Spinal cord (tissue), 10 donors: ENCODE measurements around the gene STOML1. TPM values are rescaled to one million over a fixed set of nuclear protein-coding genes. Genes with fewer than 3 reads are reported as not detected.

Source experiments
- DNase-seq, 6 donors: peaks; one replicate each; pipeline versions ENCODE4 v3.0.0 to v3.0.0-alpha.2; 2013 to 2015; ENCODE audit warnings: low spot score in 6 of 6, low read depth in 4 of 6
- H3K27ac ChIP-seq: one replicate; pipeline ENCODE4 v1.5.1; 2013; ENCODE audit warnings: low read depth, low read length, control low read depth
- H3K27me3 ChIP-seq: one replicate; pipeline ENCODE4 v1.6.1; 2013; ENCODE audit warnings: low read length; ENCODE audit not compliant: control insufficient read depth, insufficient read depth
- H3K36me3 ChIP-seq: one replicate; pipeline ENCODE4 v1.6.1; 2013; ENCODE audit warnings: low read length; ENCODE audit not compliant: control insufficient read depth, insufficient read depth
- H3K4me1 ChIP-seq: one replicate; pipeline ENCODE4 v1.6.1; 2013; ENCODE audit warnings: low read length; ENCODE audit not compliant: control insufficient read depth, insufficient read depth
- H3K4me3 ChIP-seq: one replicate; pipeline ENCODE4 v1.5.1; 2013; ENCODE audit warnings: low read depth, low read length, control low read depth
- H3K9me3 ChIP-seq: one replicate; pipeline ENCODE4 v1.6.1; 2013; ENCODE audit warnings: low read length; ENCODE audit not compliant: control insufficient read depth, insufficient read depth
- WGBS: methylation state at CpG from one replicate; pipeline ENCODE4 v1.1.5; 2013; ENCODE audit warnings: missing lambda C conversion rate; ENCODE audit not compliant: insufficient coverage; 5-methylcytosine and 5-hydroxymethylcytosine counted together
- polyA plus RNA-seq, 2 donors: library from polyadenylated mRNA; unstranded; fragments of 120-200 nt; gene quantifications; one replicate each; pipeline ENCODE4 v1.2.1, GENCODE V29; 2013; ENCODE audit not compliant: insufficient read length in 2 of 2
- total RNA-seq, 2 donors: library from RNA; depleted of rRNA in 1 of 2; stranded (reverse); fragments of 120-200 nt in 1 of 2; fragments of >200 nt in 1 of 2; gene quantifications; one replicate each; pipeline versions ENCODE4 v1.2.3 to v1.2.4, GENCODE V29; 2013 to 2014
- donor health status: healthy.

The STOML1 gene
- total and polyA plus RNA-seq, 4 donors: 26.8 to 57.9 (median 44.8) TPM

GRCh38 chr15:73987681-73988444 is 4.2 kb downstream of the STOML1 start:
- H3K36me3 ChIP-seq: peaks cover 60% of the 10 kb centered on the region
- peaks cover 51% of the 10 kb centered on the region for H3K4me1 ChIP-seq
- WGBS: 79% methylated on average over 6 of the region's 9 CpGs
- no peak for DNase-seq
- H3K4me3 ChIP-seq: no peak overlapping the region
- no peak overlapping the region for H3K27ac ChIP-seq
- H3K27me3 ChIP-seq: no peaks in the 10 kb centered on the region
- no peaks in the 10 kb centered on the region for H3K9me3 ChIP-seq

- Histone ChIP-seq H3K9me3 (no peaks in the 10 kb centered on the region), H3K27ac (no peak overlapping the region), H3K36me3 (peaks cover 60% of the 10 kb centered on the region), H3K4me1 (peaks cover 51% of the 10 kb centered on the region), H3K27me3 (no peaks in the 10 kb centered on the region), H3K4me3 (no peak overlapping the region)
- no peak for DNase-seq
- 90% methylated on average over 3 of the region's 4 CpGs for WGBS
Observed at GRCh38 chr15:73987250-73987649, 4.8 kb downstream of the STOML1 start.

GRCh38 chr15:73986776-73987056 is 5.4 kb downstream of the STOML1 start:
- no peaks in the 10 kb centered on the region for H3K9me3 ChIP-seq
- no peak overlapping the region for H3K4me3 ChIP-seq
- H3K27me3 ChIP-seq: no peaks in the 10 kb centered on the region
- WGBS: 78% methylated on average over 1 of the region's 1 CpG
- no peak overlapping the region for H3K27ac ChIP-seq
- no peak for DNase-seq
- peaks cover 55% of the 10 kb centered on the region for H3K4me1 ChIP-seq
- H3K36me3 ChIP-seq: peaks cover 60% of the 10 kb centered on the region

- 41% methylated on average over 6 of the region's 7 CpGs for WGBS
- peaks cover 60% of the 10 kb centered on the region for H3K36me3 ChIP-seq
- H3K4me3 ChIP-seq: no peak overlapping the region
- H3K27ac ChIP-seq: no peak overlapping the region
- H3K9me3 ChIP-seq: no peaks in the 10 kb centered on the region
- no peaks in the 10 kb centered on the region for H3K27me3 ChIP-seq
- H3K4me1 ChIP-seq: peaks cover 55% of the 10 kb centered on the region
- no peak for DNase-seq
Observed at GRCh38 chr15:73986055-73986775, 5.9 kb downstream of the STOML1 start.

- H3K27ac ChIP-seq: no peak overlapping the region
- WGBS: 71% methylated on average over 7 of the region's 13 CpGs
- no peak for DNase-seq
- no peaks in the 10 kb centered on the region for H3K27me3 ChIP-seq
- no peaks in the 10 kb centered on the region for H3K9me3 ChIP-seq
- no peak overlapping the region for H3K4me3 ChIP-seq
- H3K4me1 ChIP-seq: peaks cover 46% of the 10 kb centered on the region
- peaks cover 60% of the 10 kb centered on the region for H3K36me3 ChIP-seq
Observed at GRCh38 chr15:73985101-73985873, 6.8 kb downstream of the STOML1 start.

- H3K36me3 ChIP-seq: peaks cover 60% of the 10 kb centered on the region
- WGBS: 82% methylated on average over 13 of the region's 13 CpGs
Observed at GRCh38 chr15:73984208-73984979, 7.7 kb downstream of the STOML1 start.

GRCh38 chr15:73983773-73984172 is 8.3 kb downstream of the STOML1 start:
- H3K9me3 ChIP-seq: no peaks in the 10 kb centered on the region
- H3K36me3 ChIP-seq: peaks cover 55% of the 10 kb centered on the region
- H3K4me1 ChIP-seq: peaks cover 43% of the 10 kb centered on the region
- H3K27me3 ChIP-seq: no peaks in the 10 kb centered on the region
- H3K27ac ChIP-seq: peak overlapping the region; percentile 78
- WGBS: 70% methylated on average over 3 of the region's 9 CpGs
- DNase-seq: no peak
- no peak overlapping the region for H3K4me3 ChIP-seq

More at GRCh38 chr15:73984208-73984979, 7.7 kb downstream of the STOML1 start:
- peaks cover 43% of the 10 kb centered on the region for H3K4me1 ChIP-seq
- no peak overlapping the region for H3K27ac ChIP-seq
- no peaks in the 10 kb centered on the region for H3K27me3 ChIP-seq
- no peaks in the 10 kb centered on the region for H3K9me3 ChIP-seq
- H3K4me3 ChIP-seq: no peak overlapping the region
- DNase-seq: no peak

GRCh38 chr15:73983211-73983727 is 8.8 kb downstream of the STOML1 start:
- Histone ChIP-seq H3K4me3 (no peak overlapping the region), H3K27ac (peak overlapping the region; percentile 78), H3K9me3 (no peaks in the 10 kb centered on the region), H3K4me1 (peaks cover 43% of the 10 kb centered on the region), H3K27me3 (no peaks in the 10 kb centered on the region), H3K36me3 (peaks cover 50% of the 10 kb centered on the region)
- DNase-seq: peak in 2 of 6 donors; percentile 38 to 55
- 46% methylated on average over 10 of the region's 10 CpGs for WGBS
